ENCODE results near the gene CRBN. TPM values are rescaled to one million over a fixed set of nuclear protein-coding genes. Genes with fewer than 3 reads are reported as not detected.

CRBN gene
- total and polyA plus RNA-seq, 9 of the 15 experiments (the other 6 are each of a cell fraction or from before 2014, with no cell fraction given) = 40.8 to 331 (median 57.4) TPM

- no peak for TF ChIP-seq REST (IDR thresholded peaks at IDR 0.05; ENCODE audit: borderline replicate concordance)
- TF ChIP-seq REST (CRISPR knock-in tag; IDR thresholded peaks at IDR 0.05; ENCODE audit: low read depth) = no peak
- no peak for TF ChIP-seq ZNF263 (CRISPR knock-in tag; IDR thresholded peaks at IDR 0.05; ENCODE audit: borderline replicate concordance)
- no peak for TF ChIP-seq ZBTB34 (CRISPR knock-in tag; IDR thresholded peaks at IDR 0.05)
- no peak for TF ChIP-seq CEBPZ (IDR thresholded peaks at IDR 0.05; ENCODE audit: borderline replicate concordance, low read depth, low read length)
- no peak for TF ChIP-seq NR3C1 (CRISPR knock-in tag; IDR thresholded peaks at IDR 0.05)
These were observed 46.0 kb downstream of the CRBN start (continued) for GRCh38 chr3:3133500-3133899.

All from K562 (cell line).